SIG-M5 treated with dmso at 0.1 percent for 504 hours (cell line): ENCODE results near the gene CEP76.

Experiments used
- DNase-seq: peaks from one replicate; lab custom pipeline; 2025; ENCODE audit not compliant: unreplicated experiment; lab: John Stamatoyannopoulos, UW

CEP76 gene

DNA sequence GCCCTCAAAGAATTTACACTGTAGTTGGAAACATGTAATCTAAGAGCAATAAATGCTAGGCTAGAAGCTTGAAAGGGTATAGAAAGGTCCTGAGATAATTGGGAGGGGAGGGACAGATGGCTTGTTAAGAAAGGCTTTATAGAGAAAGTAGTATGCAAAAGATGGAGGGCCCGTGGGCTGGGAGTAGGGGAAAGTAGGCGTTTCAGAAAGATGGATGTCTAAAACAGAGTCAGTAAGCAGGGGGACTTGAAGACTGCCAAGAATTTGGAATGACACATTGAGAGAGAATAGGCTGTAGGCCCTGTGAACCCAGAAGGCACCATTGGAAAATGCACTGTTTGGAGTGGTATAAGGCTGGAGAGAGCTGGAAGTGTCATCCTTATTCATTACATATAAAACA lies 1.1 kb upstream of the CEP76 start:
- no peak for DNase-seq

- DNase-seq: no peak
Measured at GRCh38 chr18:12703096-12703567, 609 bp upstream of the CEP76 start.

- DNase-seq: no peak
Measured at GRCh38 chr18:12701161-12701560, 1.4 kb downstream of the CEP76 start.

- DNase-seq: no peak
Measured at GRCh38 chr18:12699747-12700146, 2.8 kb downstream of the CEP76 start.

DNA sequence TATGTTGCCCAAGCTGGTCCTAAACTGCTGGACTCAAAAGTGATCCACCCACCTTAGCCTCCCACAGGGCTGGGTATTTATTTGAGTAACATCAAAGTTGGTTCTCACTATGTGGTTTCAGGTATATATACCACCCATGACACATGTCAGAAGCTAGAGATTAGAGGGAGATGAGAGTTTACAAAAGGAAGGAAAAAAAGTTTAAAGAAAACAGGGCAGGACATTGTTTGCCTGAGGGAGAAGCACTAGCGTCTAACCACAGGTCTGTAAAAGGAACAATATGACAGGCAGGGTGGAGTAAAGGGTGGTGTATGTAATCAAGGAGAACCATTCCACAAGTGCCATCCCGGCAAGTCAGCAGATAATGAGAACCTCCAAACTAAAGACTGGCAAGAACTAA lies 8.5 kb downstream of the CEP76 start:
- no peak for DNase-seq

GRCh38 chr18:12692206-12692605 lies 10.3 kb downstream of the CEP76 start:
- no peak for DNase-seq

DNA sequence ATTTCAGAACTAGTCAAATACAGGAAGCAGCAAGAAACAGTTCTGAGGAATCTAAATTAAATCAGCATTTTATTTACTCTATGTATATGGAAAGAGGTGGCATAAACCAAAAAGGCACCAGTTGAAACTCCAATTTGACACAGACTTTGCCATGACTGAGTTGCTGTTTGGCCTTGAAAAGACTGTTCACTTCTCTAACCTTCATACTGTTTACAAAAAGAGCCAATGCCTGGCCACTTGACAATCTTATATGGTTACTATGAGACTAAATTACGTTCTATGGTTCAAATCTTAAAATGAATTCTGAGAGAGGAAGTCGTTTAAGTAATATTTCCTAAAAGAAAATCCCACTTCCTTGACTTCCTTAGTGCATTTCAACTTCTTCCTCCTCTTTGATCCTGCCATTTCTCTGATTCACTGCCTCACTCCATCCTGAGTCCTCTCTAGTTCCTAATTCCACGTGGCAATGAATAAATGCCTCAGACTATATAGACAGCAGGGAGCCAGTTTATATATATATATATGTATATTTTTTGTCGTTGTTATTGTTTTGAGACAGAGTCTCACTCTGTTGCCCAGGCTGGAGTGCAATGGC lies 13.2 kb downstream of the CEP76 start:
- DNase-seq: no peak

DNA sequence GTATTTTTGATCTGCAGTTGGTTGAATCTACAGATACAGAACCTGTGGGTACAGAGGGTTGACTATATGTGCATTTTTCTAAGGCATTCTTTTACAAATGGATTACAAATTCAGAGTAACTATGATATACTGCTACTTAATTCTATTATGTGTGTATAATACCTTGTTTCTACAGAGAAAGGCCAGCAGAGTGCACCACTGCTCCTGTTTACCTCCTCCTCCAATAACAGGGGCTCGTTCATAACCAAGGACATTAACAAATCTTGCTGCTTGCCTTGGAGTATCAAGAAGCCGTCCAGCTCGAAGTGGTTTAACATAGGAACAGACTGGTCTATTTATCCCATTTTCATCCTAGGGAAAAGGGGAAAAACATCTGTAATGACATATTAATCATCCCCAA lies 16.4 kb downstream of the CEP76 start:
- peak; percentile 24 for DNase-seq

DNA sequence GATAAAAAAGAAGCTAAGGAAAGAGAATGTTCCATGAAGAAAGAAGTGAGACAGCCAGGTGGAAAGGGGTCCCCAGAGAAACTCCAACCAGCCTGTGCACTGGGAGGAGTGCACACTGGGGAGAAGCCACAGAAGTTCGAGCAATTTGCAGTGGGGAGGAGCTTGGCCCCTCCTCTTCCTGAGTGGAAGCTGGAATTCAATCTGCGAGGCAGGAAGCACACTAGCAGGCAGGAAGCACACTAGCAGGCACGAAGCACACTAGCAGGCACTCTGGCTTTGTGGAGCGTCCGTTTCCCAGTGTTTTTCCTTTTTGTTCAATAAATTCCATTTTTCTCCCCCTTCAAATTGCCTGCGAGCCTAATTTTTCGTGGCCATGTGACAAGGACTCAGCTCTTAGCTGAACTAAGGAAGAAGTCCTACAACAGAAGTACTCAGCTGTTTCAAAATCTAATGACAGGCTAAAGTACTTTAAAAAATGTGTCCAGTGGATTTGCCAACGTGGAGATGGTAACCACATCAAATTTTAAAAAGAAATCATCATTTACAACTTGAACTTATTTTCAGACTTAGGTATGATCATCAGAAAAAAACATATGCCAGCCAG lies 23.2 kb downstream of the CEP76 start:
- no peak for DNase-seq

- no peak for DNase-seq
Measured at GRCh38 chr18:12668041-12668440, 34.5 kb downstream of the CEP76 start.

- peak; percentile 75 for DNase-seq
Measured at GRCh38 chr18:12659904-12660605, 42.5 kb downstream of the CEP76 start.

DNA sequence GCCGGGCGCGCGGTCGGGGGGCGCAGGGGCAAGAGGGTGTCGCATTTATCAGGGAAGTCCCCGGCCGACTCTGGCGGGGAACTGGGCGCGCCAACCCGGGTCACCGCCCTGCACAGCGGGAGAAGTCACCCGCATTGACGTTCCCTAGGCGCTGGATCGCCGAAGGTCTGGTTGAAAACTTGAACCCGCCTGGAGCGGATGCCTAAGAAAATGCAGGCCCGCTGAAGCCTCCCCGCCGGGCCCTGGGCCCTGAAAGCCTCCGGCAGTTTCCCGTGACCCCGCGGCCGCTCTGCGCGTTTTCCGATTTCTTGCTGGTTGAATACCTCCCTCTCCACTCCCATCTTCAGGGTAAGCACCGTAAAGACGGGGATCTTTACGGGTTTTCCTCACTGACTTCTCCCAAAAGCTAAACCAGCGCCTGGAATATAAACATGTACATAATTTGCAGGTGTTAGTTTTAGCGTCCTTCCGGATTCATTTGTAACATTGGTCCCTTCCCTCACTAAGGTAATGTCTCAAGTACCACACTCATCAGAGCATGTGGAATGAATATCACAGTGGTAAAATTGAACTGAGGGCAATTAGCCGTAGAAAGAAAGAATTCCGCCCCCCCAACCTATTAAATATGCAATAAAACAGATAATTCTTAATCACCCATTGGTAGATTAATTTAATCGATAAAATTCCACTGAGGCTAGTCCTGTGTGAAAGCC lies 43.9 kb downstream of the CEP76 start:
- no peak for DNase-seq

GRCh38 chr18:12657684-12658425 lies 44.7 kb downstream of the CEP76 start, which contains the start of gene SPIRE1:
Gene SPIRE1 (minus strand): TSS chr18:12658107. CDS start chr18:12657866, 241 bp downstream.
- DNase-seq: peak; percentile 40

DNA sequence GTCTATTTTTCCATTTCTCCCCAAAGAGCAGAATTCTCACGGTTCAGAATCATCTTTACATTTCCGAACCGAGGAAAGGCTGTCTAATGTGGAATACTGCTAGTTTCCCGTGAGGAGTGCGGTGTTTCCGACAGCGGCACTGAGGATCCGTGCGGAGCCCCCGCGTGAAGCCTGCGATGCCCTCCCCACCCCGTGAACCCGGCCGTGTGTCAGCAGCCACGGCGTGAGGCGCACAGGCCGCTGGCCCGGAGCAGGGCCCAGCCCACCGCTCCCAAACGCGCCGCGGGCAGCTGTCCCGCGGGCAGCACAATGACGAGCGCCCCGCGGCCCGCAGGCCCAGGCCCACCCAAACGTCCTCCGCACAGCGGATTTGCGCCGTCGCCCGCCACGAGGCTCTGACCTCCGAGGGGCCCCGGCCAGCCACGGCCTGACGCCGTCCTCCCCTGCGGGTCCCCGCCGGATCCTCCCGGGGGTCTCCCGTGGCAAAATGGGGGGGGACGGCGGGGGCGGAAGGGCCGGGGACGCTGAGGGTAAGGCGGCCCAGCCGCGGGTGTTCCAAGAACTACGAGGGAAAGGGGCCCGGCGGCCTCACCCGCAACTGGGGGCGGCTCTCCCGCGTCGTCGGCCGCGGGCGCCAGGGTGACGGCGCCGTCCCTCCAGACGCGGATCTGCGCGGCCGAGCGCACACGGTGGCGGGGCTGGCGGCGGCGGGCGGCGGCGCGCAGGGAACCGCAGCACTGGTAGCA lies 45.4 kb downstream of the CEP76 start:
- peak; percentile 3 for DNase-seq

DNA sequence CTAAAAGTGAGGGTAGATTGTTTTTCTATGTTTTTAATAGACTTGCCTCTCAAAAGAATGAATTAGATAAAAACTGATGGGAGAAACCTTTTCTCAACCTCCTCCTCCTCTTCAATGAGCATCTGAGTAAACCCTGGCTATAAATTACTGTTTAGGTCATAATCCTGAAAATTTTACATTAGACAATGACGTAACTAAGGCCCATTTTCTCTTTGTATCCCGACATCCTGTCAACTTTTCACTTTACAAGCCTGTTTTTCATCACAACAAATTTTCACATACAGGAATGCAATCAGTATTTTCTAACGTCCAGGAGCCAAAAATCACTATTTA lies 46.0 kb downstream of the CEP76 start:
- no peak for DNase-seq

DNA sequence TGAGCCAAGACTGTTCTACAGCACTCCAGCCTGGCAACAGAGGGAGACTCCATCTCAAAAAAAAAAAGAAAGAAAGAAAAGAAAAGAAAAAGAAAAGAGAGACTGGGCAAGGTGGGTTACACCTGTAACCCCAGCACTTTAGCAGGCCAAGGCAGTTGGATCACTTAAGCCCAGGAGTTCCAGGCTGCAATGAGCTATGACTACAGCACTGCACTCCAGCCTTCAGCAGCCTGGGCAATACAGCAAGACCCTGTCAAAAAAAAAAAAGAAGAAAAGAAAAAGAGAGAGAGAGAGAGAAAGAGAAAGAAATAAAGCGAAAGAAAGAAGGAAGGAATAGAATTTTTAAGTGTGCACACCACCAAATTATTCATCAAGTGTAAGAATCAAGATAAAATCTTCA lies 47.6 kb downstream of the CEP76 start:
- DNase-seq: no peak

- peak; percentile 14 for DNase-seq
Measured at GRCh38 chr18:12652861-12653401, 49.6 kb downstream of the CEP76 start.

- DNase-seq: no peak
Measured at GRCh38 chr18:12651651-12652050, 50.9 kb downstream of the CEP76 start.

DNA sequence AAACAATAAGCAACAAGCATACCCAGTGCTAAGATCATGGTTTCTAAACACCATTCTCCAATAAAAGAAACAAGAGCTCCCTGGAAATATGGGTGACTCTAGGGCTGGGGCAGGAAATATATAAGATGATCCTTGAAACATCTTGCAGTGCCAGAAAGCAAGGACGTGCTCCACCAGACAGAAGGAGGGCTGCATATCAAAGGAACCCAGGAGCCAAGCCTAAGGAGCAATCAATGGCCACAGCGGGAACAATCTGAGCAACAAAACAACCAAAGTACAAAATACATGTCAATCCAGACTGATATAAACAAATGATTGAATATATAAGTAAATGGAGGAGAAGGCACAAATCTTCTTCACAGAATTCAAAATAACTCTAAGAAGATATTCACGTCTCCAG lies 54.8 kb downstream of the CEP76 start:
- DNase-seq: no peak

DNA sequence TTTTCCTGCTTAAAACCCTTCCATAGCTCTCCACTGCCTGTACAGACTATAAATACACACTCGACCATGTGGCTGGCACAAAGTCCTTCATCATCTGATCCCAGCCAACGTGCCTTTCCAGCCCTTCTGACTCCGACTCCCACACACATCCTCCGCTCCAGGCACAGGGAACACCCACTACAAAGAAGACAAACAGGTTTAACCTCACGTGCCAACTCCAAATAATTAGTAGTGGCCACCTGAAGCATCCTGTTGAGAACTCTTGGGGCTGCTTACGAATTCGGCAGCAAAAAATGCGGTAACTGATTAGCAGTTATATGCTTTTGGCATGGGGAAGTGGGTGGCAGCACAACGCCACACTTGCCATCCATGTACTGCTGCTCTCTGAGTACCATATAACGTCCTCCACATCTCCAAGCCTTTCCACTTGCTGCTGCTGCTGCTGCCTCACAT lies 56.7 kb downstream of the CEP76 start:
- DNase-seq: peak; percentile 32
